Retina (tissue), 1 donor: ENCODE data around the gene TP63.
"Not testable (repeated sequence)": the region's sequence is repeated elsewhere in the genome, so short reads cannot be mapped to it uniquely, and the experiment has no call there.

Experiments
- DNase-seq: peaks from one replicate; pipeline ENCODE4 v3.0.0-alpha.2; 2016

TP63 gene

GRCh38 chr3:189631373-189631408 is at the start of gene TP63:
Gene TP63, plus strand, starts transcription at chr3:189631389. Its CDS starts 127 bp downstream, at chr3:189631516.
- DNase-seq = no peak

GRCh38 chr3:189582179-189582578 is 49.0 kb upstream of the TP63 start:
- no peak for DNase-seq

- DNase-seq = no peak
These were observed 46.5 kb upstream of the TP63 start for GRCh38 chr3:189584645-189585044.

- no peak for DNase-seq
These were observed 44.1 kb upstream of the TP63 start for GRCh38 chr3:189586941-189587663.

- no peak for DNase-seq
These were observed 43.5 kb upstream of the TP63 start for GRCh38 chr3:189587664-189588040.

- DNase-seq = no peak
These were observed 43.1 kb upstream of the TP63 start for GRCh38 chr3:189588070-189588469.

- no peak for DNase-seq
These were observed 42.6 kb upstream of the TP63 start for GRCh38 chr3:189588475-189589178.

- no peak for DNase-seq
These were observed 42.0 kb upstream of the TP63 start for GRCh38 chr3:189589179-189589569.

GRCh38 chr3:189590223-189590622 is 41.0 kb upstream of the TP63 start:
- no peak for DNase-seq

- DNase-seq = no peak
These were observed 37.6 kb upstream of the TP63 start for GRCh38 chr3:189593581-189593980.

- not testable (repeated sequence) for DNase-seq
These were observed 34.9 kb upstream of the TP63 start for GRCh38 chr3:189596078-189596979.

GRCh38 chr3:189597918-189598317 is 33.3 kb upstream of the TP63 start:
- DNase-seq = no peak

GRCh38 chr3:189598530-189599225 is 32.5 kb upstream of the TP63 start:
- DNase-seq = no peak

GRCh38 chr3:189602471-189602870 is 28.7 kb upstream of the TP63 start:
- DNase-seq = no peak

GRCh38 chr3:189605717-189606116 is 25.5 kb upstream of the TP63 start:
- no peak for DNase-seq

- DNase-seq = no peak
These were observed 24.4 kb upstream of the TP63 start for GRCh38 chr3:189606774-189607173.

GRCh38 chr3:189612641-189613040 is 18.5 kb upstream of the TP63 start:
- DNase-seq = not testable (repeated sequence)

GRCh38 chr3:189613122-189613521 is 18.1 kb upstream of the TP63 start:
- DNase-seq = no peak

GRCh38 chr3:189621948-189622603 is 9.1 kb upstream of the TP63 start:
- DNase-seq = no peak

- no peak for DNase-seq
These were observed 8.6 kb upstream of the TP63 start for GRCh38 chr3:189622629-189623028.

GRCh38 chr3:189624130-189624529 is 7.1 kb upstream of the TP63 start:
- no peak for DNase-seq

- no peak for DNase-seq
These were observed 6.1 kb upstream of the TP63 start for GRCh38 chr3:189625071-189625470.

- DNase-seq = no peak
These were observed 5.6 kb upstream of the TP63 start for GRCh38 chr3:189625572-189625971.
